DOHH2 (cell line): ENCODE measurements around the gene PIAS1.

Experiments
- EZH2phosphoT487 ChIP-seq: fragments of 200-600 bp; sonication (generic); IDR thresholded peaks from 2 replicates; pipeline ENCODE4 v1.6.1; 2017; ENCODE audit warnings: borderline replicate concordance, mild to moderate bottlenecking, antibody characterized with exemption, low read length, moderate library complexity, mixed read lengths
- TF ChIP-seq, protein P1 (sequence below): fragments of 200-600 bp; sonication (generic); IDR thresholded peaks from one replicate; pipeline ENCODE4 v1.5.1; 2014; ENCODE audit warnings: antibody characterized with exemption, mild to moderate bottlenecking, low read depth, low read length; ENCODE audit not compliant: poor library complexity, severe bottlenecking

DNA sequence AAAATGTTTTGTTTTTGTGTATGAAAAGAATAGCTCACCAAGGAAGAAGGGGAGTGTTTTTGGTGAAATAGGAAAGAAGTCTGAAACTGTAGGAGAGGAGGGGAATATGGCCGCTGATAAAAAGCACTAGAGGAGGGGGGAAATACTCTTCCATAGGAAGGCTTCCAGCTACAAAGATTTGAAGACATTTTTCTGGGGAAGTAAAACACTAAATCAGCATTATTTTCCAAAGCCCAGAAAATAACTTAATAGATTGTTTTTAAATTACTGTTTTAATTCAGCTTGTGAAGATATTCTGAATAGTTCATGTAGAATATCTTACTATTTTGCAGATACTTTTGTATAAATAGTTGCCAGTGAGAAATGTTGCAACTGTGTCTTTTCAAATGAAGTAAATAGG is 96.1 kb downstream of the PIAS1 start:
- TF ChIP-seq, protein P1, sequence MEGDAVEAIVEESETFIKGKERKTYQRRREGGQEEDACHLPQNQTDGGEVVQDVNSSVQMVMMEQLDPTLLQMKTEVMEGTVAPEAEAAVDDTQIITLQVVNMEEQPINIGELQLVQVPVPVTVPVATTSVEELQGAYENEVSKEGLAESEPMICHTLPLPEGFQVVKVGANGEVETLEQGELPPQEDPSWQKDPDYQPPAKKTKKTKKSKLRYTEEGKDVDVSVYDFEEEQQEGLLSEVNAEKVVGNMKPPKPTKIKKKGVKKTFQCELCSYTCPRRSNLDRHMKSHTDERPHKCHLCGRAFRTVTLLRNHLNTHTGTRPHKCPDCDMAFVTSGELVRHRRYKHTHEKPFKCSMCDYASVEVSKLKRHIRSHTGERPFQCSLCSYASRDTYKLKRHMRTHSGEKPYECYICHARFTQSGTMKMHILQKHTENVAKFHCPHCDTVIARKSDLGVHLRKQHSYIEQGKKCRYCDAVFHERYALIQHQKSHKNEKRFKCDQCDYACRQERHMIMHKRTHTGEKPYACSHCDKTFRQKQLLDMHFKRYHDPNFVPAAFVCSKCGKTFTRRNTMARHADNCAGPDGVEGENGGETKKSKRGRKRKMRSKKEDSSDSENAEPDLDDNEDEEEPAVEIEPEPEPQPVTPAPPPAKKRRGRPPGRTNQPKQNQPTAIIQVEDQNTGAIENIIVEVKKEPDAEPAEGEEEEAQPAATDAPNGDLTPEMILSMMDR = no peak
- no peak for TF ChIP-seq EZH2phosphoT487
